GM18520 (cell line): ENCODE data around the gene AP5Z1.
"Not testable (repeated sequence)": the region's sequence is repeated elsewhere in the genome, so short reads cannot be mapped to it uniquely, and the experiment has no call there.

Experiments
- ATAC-seq: cut with Tn5 transposase; IDR thresholded peaks from one replicate; pipeline ENCODE4 v1.9.1; 2021; ENCODE audit not compliant: unreplicated experiment

AP5Z1 gene

GRCh38 chr7:4800926-4801838 lies 25.8 kb downstream of the AP5Z1 start:
- ATAC-seq, result no peak

- ATAC-seq, result no peak
Measured at GRCh38 chr7:4801839-4802231, 26.4 kb downstream of the AP5Z1 start.

GRCh38 chr7:4802577-4802976 lies 27.2 kb downstream of the AP5Z1 start:
- not testable (repeated sequence) for ATAC-seq

GRCh38 chr7:4803397-4804241 lies 28.2 kb downstream of the AP5Z1 start:
- no peak for ATAC-seq

- ATAC-seq, result no peak
Measured at GRCh38 chr7:4805110-4805983, 29.9 kb downstream of the AP5Z1 start.

GRCh38 chr7:4805984-4806300 lies 30.5 kb downstream of the AP5Z1 start:
- no peak for ATAC-seq

- no peak for ATAC-seq
Measured at GRCh38 chr7:4806983-4807597, 31.7 kb downstream of the AP5Z1 start.

- ATAC-seq, result no peak
Measured at GRCh38 chr7:4807598-4808016, 32.2 kb downstream of the AP5Z1 start.

- no peak for ATAC-seq
Measured at GRCh38 chr7:4808026-4808425, 32.6 kb downstream of the AP5Z1 start.

- ATAC-seq, result no peak
Measured at GRCh38 chr7:4808565-4808964, 33.1 kb downstream of the AP5Z1 start.

- no peak for ATAC-seq
Measured at GRCh38 chr7:4809091-4809591, 33.7 kb downstream of the AP5Z1 start.

GRCh38 chr7:4809666-4810065 lies 34.2 kb downstream of the AP5Z1 start:
- no peak for ATAC-seq

- ATAC-seq, result no peak
Measured at GRCh38 chr7:4814433-4814832, 39.0 kb downstream of the AP5Z1 start.

- ATAC-seq, result no peak
Measured at GRCh38 chr7:4815121-4815520, 39.7 kb downstream of the AP5Z1 start.

GRCh38 chr7:4815609-4816418 lies 40.4 kb downstream of the AP5Z1 start:
- ATAC-seq, result no peak

- no peak for ATAC-seq
Measured at GRCh38 chr7:4816419-4817080, 41.1 kb downstream of the AP5Z1 start.

- no peak for ATAC-seq
Measured at GRCh38 chr7:4817178-4817901, 41.9 kb downstream of the AP5Z1 start.

GRCh38 chr7:4818000-4818794 lies 42.8 kb downstream of the AP5Z1 start:
- no peak for ATAC-seq
